Body of pancreas (tissue), 4 donors: ENCODE data around the gene SLC4A1AP.

Source experiments
- POLR2A ChIP-seq, 3 donors: fragments of 450-650 bp; IDR thresholded peaks; one replicate each; pipeline ENCODE4 v1.6.1; 2016; ENCODE audit warnings: antibody characterized with exemption in 3 of 3, mild to moderate bottlenecking in 2 of 3
- TF ChIP-seq, protein P1 (sequence below), 7 experiments: fragments of 450-650 bp in 4 of 7; fragments of 200-600 bp in 3 of 7; sonication (generic) in 3 of 7; IDR thresholded peaks; one replicate each; pipeline ENCODE4 v1.5.1; 2016 to 2019; ENCODE audit warnings: antibody characterized with exemption in 7 of 7

DNA sequence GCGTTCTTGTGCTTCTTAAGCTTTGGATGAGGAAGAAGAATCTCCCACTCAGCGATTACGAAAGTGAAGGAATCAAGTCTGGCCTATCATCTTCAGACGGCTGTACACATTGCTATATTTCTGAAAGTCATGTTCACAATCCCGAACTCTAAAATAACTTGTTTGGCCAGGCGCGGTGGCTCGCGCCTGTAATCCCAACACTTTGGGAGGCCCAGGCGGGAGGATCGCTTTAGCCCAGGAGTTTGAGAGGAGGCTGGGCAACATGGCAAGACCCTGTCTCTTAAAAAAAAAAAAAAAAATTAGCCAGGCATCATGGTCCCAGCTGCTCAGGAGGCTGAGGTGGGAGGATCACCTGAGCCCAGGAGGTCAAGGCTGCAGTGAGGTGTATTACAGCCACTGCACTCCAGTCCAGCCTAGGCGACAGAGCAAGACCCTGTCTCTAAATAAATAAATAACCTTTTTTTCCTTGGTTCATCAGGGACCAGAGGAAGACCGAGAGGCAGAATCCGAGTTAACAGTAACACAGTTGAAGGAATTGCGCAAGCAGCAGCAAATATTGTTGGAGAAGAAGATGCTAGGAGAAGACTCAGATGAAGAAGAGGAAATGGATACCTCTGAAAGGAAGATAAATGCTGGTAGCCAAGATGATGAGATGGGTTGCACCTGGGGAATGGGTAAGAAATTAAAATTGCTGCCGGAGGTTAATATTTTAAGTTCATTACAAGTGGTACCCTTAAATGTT lies 1.1 kb downstream of the SLC4A1AP start:
- TF ChIP-seq, protein P1, sequence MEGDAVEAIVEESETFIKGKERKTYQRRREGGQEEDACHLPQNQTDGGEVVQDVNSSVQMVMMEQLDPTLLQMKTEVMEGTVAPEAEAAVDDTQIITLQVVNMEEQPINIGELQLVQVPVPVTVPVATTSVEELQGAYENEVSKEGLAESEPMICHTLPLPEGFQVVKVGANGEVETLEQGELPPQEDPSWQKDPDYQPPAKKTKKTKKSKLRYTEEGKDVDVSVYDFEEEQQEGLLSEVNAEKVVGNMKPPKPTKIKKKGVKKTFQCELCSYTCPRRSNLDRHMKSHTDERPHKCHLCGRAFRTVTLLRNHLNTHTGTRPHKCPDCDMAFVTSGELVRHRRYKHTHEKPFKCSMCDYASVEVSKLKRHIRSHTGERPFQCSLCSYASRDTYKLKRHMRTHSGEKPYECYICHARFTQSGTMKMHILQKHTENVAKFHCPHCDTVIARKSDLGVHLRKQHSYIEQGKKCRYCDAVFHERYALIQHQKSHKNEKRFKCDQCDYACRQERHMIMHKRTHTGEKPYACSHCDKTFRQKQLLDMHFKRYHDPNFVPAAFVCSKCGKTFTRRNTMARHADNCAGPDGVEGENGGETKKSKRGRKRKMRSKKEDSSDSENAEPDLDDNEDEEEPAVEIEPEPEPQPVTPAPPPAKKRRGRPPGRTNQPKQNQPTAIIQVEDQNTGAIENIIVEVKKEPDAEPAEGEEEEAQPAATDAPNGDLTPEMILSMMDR (IDR thresholded peaks at IDR 0.05) = no peak
- no peak for TF ChIP-seq POLR2A (IDR thresholded peaks at IDR 0.05)
